DMS53 (cell line): ENCODE measurements around the gene UNC119.
A peak's percentile ranks its signal among the peaks of the same experiment; 100 is the strongest.

ENCODE experiments used
- DNase-seq: peaks from one replicate; lab custom pipeline; 2025; lab: John Stamatoyannopoulos, UW

Gene UNC119

DNA sequence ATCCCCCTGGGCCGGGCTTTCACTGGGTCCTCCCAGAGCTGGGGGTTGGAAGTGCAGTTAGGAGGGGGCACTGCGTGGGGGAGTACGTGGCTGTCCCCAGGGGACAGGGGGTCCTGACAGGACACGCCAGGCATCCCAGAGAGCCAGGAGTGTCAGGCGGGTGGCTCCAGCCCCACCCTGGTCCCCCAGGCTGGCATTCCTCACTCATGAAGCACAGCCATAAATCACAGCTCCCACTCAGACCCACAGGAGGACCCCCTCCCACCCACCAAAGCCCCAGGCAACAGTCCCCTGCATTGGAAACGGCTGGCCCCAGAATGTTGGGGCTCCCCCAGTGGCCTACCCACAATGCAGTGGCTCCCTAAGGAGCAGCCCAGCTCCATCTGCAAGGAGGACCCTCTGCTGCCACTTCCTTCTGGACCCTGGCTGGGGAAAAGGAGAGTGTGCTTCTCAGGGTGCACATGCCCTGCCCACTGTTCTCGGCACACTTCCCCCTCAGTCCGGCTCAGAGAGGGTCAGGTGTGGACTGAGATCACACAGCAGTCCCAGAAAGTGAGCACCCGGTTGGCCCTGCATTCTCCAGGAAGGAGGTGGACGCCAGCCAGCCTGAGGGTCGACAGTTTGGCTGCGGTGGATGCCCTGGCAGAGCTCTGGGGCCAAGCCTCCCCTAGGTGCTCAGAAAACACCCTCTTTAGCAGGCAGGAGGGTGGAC is 53.6 kb downstream of the UNC119 start:
- no peak for DNase-seq

DNA sequence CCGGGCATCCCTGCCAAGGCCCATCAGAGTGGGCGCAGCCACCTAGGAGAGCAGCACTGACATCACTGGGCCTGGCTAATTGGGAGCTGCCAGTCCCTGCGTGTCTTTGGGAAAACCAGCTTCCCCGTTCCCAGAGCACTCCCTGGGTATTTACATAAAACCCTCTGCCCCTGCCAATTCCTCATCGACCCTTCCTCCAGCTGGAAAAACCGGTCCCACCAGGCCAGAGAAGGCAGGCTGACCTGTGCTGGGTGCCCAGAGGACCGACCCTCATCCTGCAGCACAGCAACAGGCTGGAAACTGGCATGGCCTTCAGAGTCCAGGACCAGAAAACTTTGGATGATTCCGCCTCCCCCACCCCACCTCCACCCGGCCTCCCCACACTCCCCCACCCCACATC is 54.5 kb downstream of the UNC119 start:
- peak; percentile 51 for DNase-seq
